Activated T-helper 1 cell treated with anti-CD3 and anti-CD28 coated beads, Interleukin-12 subunit alpha, Interleukin-12 subunit beta, Interleukin-2, Interleukin-4 antibody, amounts not matched to agents 30 ng/mL and 10 ng/mL and 1 ng/mL, durations not matched to agents 14 hours and 24 hours and 36 hours (primary cell): ENCODE measurements around the gene CEP57L1. TPM values are rescaled to one million over a fixed set of nuclear protein-coding genes. Genes with fewer than 3 reads are reported as not detected.
"Not testable (repeated sequence)": the region's sequence is repeated elsewhere in the genome, so short reads cannot be mapped to it uniquely, and the experiment has no call there.

Source experiments
- DNase-seq: peaks from one replicate; pipeline ENCODE4 v3.0.0; 2021; ENCODE audit warnings: low spot score
- H3K27ac Mint-ChIP-seq: one replicate; pipeline ENCODE4 v1.8.0; 2021; ENCODE audit warnings: mild to moderate bottlenecking, mixed read lengths
- H3K27me3 Mint-ChIP-seq: one replicate; pipeline ENCODE4 v1.8.0; 2022; ENCODE audit warnings: mild to moderate bottlenecking, moderate library complexity, mixed read lengths; ENCODE audit not compliant: insufficient read depth
- H3K36me3 Mint-ChIP-seq: one replicate; pipeline ENCODE4 v1.8.0; 2021; ENCODE audit warnings: low read depth, mixed read lengths
- H3K4me1 Mint-ChIP-seq: one replicate; pipeline ENCODE4 v1.8.0; 2021; ENCODE audit warnings: low read depth, mixed read lengths
- H3K4me3 Mint-ChIP-seq: one replicate; pipeline ENCODE4 v1.8.0; 2021; ENCODE audit warnings: mild to moderate bottlenecking, moderate library complexity, mixed read lengths
- H3K9me3 Mint-ChIP-seq: one replicate; pipeline ENCODE4 v1.8.0; 2021; ENCODE audit warnings: mixed read lengths
- intact Hi-C: fragments of 100-400 bp; cut with micrococcal nuclease; formaldehyde crosslinking; loops from one replicate; pipeline ENCODE4 v1.15.1; 2024
- total RNA-seq: library from RNA; stranded (reverse); gene quantifications from 2 replicates; pipeline ENCODE4 v1.2.3, GENCODE V29; 2022

Gene CEP57L1
- total RNA-seq, 1 donor from 2014 or later: 13.5 TPM

- no peak for DNase-seq
- no peaks in the 10 kb centered on the region for H3K27me3 Mint-ChIP-seq
- no peaks in the 10 kb centered on the region for H3K9me3 Mint-ChIP-seq
- peaks cover 37% of the 10 kb centered on the region for H3K4me1 Mint-ChIP-seq
- intact Hi-C loops: loop anchor here (5.0 kb wide), 2 partner anchors 345 to 1640 kb away; partner anchors contain the start of genes PDSS2, PPIL6 and SMPD2
- H3K36me3 Mint-ChIP-seq: peaks cover 11% of the 10 kb centered on the region
- H3K27ac Mint-ChIP-seq: no peak overlapping the region
- H3K4me3 Mint-ChIP-seq: no peak overlapping the region
Observed at GRCh38 chr6:109097661-109098060, 2.4 kb downstream of the CEP57L1 start.

DNA sequence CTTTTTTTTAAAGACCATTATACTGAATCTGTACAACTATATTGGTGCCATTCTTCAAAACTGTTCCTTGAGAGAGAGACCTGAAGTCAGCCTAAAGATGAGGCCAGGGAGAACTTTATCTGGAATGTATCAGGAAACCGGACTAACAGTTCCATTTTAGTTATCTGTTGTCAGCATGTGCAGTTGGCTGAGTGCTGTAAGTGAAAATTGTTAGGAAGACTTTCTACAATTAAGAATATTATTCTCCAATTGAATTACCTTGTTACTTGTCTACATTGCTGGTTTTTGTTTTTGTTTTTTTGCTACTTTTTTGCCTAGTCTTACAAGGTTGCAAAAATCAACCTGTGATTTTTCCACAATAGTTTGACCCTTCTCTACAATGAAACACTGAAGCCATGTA lies 7.5 kb downstream of the CEP57L1 start:
- Mint-ChIP-seq H3K4me1 (peaks cover 11% of the 10 kb centered on the region), H3K4me3 (no peak overlapping the region), H3K27me3 (no peaks in the 10 kb centered on the region), H3K9me3 (no peaks in the 10 kb centered on the region), H3K27ac (no peak overlapping the region), H3K36me3 (peaks cover 9% of the 10 kb centered on the region)
- DNase-seq: no peak
- intact Hi-C loops: no loop called here

DNA sequence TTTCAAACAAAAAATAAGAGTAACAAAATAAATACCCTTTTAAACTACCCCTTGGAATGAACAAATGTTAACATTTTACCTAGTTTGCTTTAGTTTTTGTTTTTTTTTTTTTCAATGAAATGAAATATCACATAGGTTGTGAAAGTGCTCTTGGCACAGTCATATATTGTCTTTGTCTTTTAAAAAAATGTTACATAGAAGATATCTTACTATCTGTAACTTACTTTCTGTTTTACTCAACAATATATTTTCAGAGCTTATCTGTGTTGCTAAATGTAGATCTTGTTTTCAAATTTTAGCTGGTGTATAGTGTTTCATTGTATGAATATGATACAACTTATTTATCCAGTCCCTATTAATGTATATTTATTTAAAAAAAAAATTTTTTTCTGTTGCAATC lies 8.6 kb downstream of the CEP57L1 start:
- no peaks in the 10 kb centered on the region for H3K9me3 Mint-ChIP-seq
- no peak for DNase-seq
- intact Hi-C loops: loop anchor here (1.0 kb wide), 1 partner anchor 9 kb away; the partner anchor contains the start of gene CEP57L1
- H3K27ac Mint-ChIP-seq: no peak overlapping the region
- H3K4me3 Mint-ChIP-seq: no peak overlapping the region
- H3K36me3 Mint-ChIP-seq: peaks cover 8% of the 10 kb centered on the region
- peaks cover 8% of the 10 kb centered on the region for H3K4me1 Mint-ChIP-seq
- no peaks in the 10 kb centered on the region for H3K27me3 Mint-ChIP-seq

DNA sequence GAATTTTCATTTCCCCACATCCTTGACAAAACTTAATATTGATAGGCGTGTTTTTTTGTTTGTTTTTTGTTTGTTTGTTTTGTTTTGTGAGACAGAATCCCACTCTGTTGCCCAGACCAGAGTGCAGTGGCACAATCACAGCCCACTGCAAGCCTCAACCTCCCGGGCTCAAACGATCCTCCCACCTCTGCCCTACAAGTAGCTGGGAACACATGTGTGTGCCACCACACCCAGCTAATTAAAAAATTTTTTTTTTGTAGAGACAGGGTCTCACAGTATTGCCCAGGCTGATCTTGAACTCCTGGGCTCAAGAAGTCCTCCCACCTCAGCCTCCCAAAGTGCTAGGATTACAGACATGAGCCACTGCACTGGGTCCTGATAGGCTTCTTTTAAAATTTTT lies 9.2 kb downstream of the CEP57L1 start:
- DNase-seq: no peak
- Mint-ChIP-seq H3K4me1 (peaks cover 8% of the 10 kb centered on the region), H3K36me3 (peaks cover 7% of the 10 kb centered on the region), H3K4me3 (no peak overlapping the region), H3K9me3 (no peaks in the 10 kb centered on the region), H3K27me3 (no peaks in the 10 kb centered on the region), H3K27ac (no peak overlapping the region)
- intact Hi-C loops: loop anchor here (1.0 kb wide), 1 partner anchor 9 kb away; the partner anchor contains the start of gene CEP57L1

GRCh38 chr6:109105681-109106080 lies 10.4 kb downstream of the CEP57L1 start:
- H3K27me3 Mint-ChIP-seq: no peaks in the 10 kb centered on the region
- H3K36me3 Mint-ChIP-seq: peaks cover 13% of the 10 kb centered on the region
- no peak for DNase-seq
- no peak overlapping the region for H3K4me3 Mint-ChIP-seq
- peaks cover 8% of the 10 kb centered on the region for H3K4me1 Mint-ChIP-seq
- peaks cover 9% of the 10 kb centered on the region for H3K9me3 Mint-ChIP-seq
- intact Hi-C loops: no loop called here
- H3K27ac Mint-ChIP-seq: no peak overlapping the region

- not testable (repeated sequence) for H3K4me3 Mint-ChIP-seq, H3K27me3 Mint-ChIP-seq
Observed at GRCh38 chr6:109109663-109110062, 14.4 kb downstream of the CEP57L1 start.

GRCh38 chr6:109112663-109113062 lies 17.4 kb downstream of the CEP57L1 start:
- H3K4me3 Mint-ChIP-seq, H3K36me3 Mint-ChIP-seq, H3K4me1 Mint-ChIP-seq, H3K27me3 Mint-ChIP-seq, DNase-seq, H3K9me3 Mint-ChIP-seq, H3K27ac Mint-ChIP-seq, intact Hi-C loops: not testable (repeated sequence)

More at GRCh38 chr6:109109663-109110062, 14.4 kb downstream of the CEP57L1 start:
- DNase-seq, intact Hi-C loops, H3K27ac Mint-ChIP-seq, H3K9me3 Mint-ChIP-seq, H3K4me1 Mint-ChIP-seq, H3K36me3 Mint-ChIP-seq: not testable (repeated sequence)

DNA sequence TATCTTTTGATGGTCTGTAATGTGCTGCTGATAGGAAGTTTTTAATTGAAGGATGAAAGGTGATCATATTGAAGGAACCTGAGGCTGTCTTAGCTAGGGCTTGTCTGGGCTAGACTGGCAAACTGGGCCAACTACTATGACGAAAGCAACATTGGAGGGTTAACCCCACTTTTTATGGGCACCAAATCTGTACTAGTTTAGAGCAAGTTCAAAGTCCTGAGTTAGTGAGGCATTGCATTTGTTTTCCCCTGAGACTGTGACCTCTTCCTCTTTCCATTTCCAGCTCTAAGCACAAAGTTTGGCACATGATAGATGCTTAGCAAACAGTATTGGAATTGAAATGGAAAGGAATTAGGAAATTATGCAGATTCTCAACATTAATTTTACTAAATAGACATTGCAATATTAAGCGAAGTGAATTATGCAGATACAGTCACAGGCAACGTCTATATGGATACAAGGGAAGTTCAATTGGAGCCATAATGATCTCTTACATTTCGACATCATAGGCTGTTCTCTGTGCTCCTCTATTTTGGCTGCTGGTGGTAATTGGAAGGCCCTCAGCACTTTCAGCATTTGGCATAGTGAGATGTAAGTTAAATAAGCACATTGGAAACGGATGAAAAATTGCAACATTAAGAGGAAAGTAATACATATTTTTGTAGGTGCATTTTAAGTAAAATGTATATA lies 22.2 kb downstream of the CEP57L1 start:
- H3K4me3 Mint-ChIP-seq: no peak overlapping the region
- no peak overlapping the region for H3K27ac Mint-ChIP-seq
- no peaks in the 10 kb centered on the region for H3K9me3 Mint-ChIP-seq
- intact Hi-C loops: no loop called here
- peaks cover 16% of the 10 kb centered on the region for H3K4me1 Mint-ChIP-seq
- no peaks in the 10 kb centered on the region for H3K36me3 Mint-ChIP-seq
- no peaks in the 10 kb centered on the region for H3K27me3 Mint-ChIP-seq
- DNase-seq: no peak

DNA sequence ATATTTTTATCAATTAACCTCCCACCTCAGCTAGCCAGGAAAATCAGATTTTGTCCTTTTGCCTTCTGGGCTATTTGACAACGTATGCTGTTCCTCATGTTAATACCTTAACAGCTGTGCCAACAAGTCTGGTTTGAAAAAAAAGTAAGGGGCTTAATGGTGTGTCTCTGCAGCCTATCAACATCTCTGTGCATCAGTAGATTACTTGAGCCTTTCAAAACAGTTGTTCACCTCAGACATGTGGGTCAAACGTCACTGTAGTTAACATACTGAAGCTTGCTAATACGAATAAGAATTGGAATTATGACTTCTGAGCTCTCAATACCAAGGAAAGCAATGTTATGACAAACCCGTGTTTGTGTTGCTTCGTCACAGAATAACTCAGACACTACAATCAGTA lies 23.0 kb downstream of the CEP57L1 start:
- intact Hi-C loops: no loop called here
- H3K4me1 Mint-ChIP-seq: peaks cover 16% of the 10 kb centered on the region
- no peak overlapping the region for H3K4me3 Mint-ChIP-seq

DNA sequence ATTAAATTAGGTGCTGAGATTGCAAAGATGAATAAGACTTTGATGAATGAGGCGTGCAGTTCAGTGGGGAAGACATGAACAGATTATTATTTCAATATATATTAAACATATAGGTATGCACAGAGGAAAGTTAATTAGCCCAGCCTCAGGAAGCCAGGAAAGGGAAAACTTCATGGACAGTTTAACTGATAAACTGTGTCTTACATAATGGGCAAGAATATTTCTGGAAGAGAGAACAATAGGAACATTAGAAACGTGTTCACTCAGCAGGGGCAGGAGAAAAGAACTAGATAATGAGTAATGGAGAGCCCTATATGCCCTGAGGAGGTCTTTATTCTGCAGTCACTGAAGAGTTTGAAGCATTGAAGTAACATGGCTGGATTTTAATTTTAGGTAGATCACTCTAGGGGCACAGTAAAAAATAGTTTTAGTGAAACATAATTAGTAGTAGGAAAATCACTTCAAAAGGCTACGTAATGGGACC lies 23.6 kb downstream of the CEP57L1 start:
- H3K4me1 Mint-ChIP-seq: peaks cover 16% of the 10 kb centered on the region

More for the DNA sequence above, 23.0 kb downstream of the CEP57L1 start:
- no peak overlapping the region for H3K27ac Mint-ChIP-seq
- no peaks in the 10 kb centered on the region for H3K9me3 Mint-ChIP-seq
- no peaks in the 10 kb centered on the region for H3K36me3 Mint-ChIP-seq
- H3K27me3 Mint-ChIP-seq: no peaks in the 10 kb centered on the region
- no peak for DNase-seq

GRCh38 chr6:109121411-109121810 lies 26.1 kb downstream of the CEP57L1 start:
- no peaks in the 10 kb centered on the region for H3K27me3 Mint-ChIP-seq

More for the DNA sequence above, 23.6 kb downstream of the CEP57L1 start:
- Mint-ChIP-seq H3K36me3 (no peaks in the 10 kb centered on the region), H3K9me3 (no peaks in the 10 kb centered on the region), H3K27ac (no peak overlapping the region), H3K4me3 (no peak overlapping the region), H3K27me3 (no peaks in the 10 kb centered on the region)
- DNase-seq: no peak
- intact Hi-C loops: no loop called here

DNA sequence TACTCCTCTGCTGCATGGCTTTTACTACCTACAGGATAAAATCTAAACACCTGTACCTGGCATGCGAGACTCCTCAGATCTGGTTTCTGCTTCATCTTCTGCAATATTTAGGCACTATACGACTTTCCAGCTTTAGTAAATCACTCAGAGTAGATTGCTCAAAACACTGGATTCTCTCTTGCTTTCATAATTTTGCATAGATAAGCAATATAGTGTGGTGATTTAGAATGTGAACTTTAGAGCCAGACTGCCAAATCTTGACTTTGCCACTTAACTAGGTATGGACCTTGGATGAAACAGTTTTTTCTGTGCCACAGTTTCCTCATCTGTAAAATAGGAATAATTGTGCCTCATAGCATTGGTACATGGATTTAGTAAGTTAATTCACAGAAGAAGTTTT lies 28.9 kb downstream of the CEP57L1 start:
- Mint-ChIP-seq H3K4me1 (peaks cover 16% of the 10 kb centered on the region), H3K9me3 (no peaks in the 10 kb centered on the region), H3K4me3 (no peak overlapping the region), H3K27ac (no peak overlapping the region), H3K27me3 (no peaks in the 10 kb centered on the region), H3K36me3 (no peaks in the 10 kb centered on the region)
- intact Hi-C loops: no loop called here
- DNase-seq: no peak

More at GRCh38 chr6:109121411-109121810, 26.1 kb downstream of the CEP57L1 start:
- H3K4me3 Mint-ChIP-seq: no peak overlapping the region
- intact Hi-C loops: no loop called here
- H3K27ac Mint-ChIP-seq: no peak overlapping the region
- H3K36me3 Mint-ChIP-seq: no peaks in the 10 kb centered on the region
- peaks cover 16% of the 10 kb centered on the region for H3K4me1 Mint-ChIP-seq
- no peak for DNase-seq
- H3K9me3 Mint-ChIP-seq: no peaks in the 10 kb centered on the region

GRCh38 chr6:109125504-109125903 lies 30.2 kb downstream of the CEP57L1 start:
- H3K27me3 Mint-ChIP-seq: no peaks in the 10 kb centered on the region
- no peak overlapping the region for H3K27ac Mint-ChIP-seq
- no peaks in the 10 kb centered on the region for H3K9me3 Mint-ChIP-seq
- peaks cover 3% of the 10 kb centered on the region for H3K36me3 Mint-ChIP-seq
- no peak overlapping the region for H3K4me3 Mint-ChIP-seq
- DNase-seq: no peak
- peaks cover 15% of the 10 kb centered on the region for H3K4me1 Mint-ChIP-seq
- intact Hi-C loops: loop anchor here (5.0 kb wide), 1 partner anchor 37 kb away; no protein-coding TSS in a partner anchor
